GM12878 (cell line): ENCODE data around the gene NECAB3. TPM values are rescaled to one million over a fixed set of nuclear protein-coding genes. Genes with fewer than 3 reads are reported as not detected.
A peak's percentile ranks its signal among the peaks of the same experiment; 100 is the strongest.

Source experiments
- EZH2 ChIP-seq: IDR thresholded peaks from 2 replicates; pipeline ENCODE4 v1.6.1; 2012; ENCODE audit warnings: low read depth, mild to moderate bottlenecking, control low read depth, inconsistent platforms, low read length, borderline replicate concordance; ENCODE audit not compliant: control insufficient read depth
- GABPA ChIP-seq: IDR thresholded peaks from 2 replicates; pipeline ENCODE4 v1.6.1; 2014; ENCODE audit warnings: antibody characterized with exemption, low read depth, mild to moderate bottlenecking, inconsistent platforms
- HSF1 ChIP-seq: fragments of 150-350 bp; IDR thresholded peaks from 2 replicates; pipeline ENCODE4 v1.6.1; 2014; ENCODE audit warnings: mild to moderate bottlenecking, low read depth, low read length
- KAT2A ChIP-seq: conservative IDR thresholded peaks from 2 replicates; pipeline ENCODE4 v1.6.1; 2011; ENCODE audit warnings: low read depth, low read length; ENCODE audit not compliant: control insufficient read depth
- MEF2A ChIP-seq: IDR thresholded peaks from 2 replicates; pipeline ENCODE4 v1.6.1; 2011; ENCODE audit warnings: low read depth, mild to moderate bottlenecking, low read length, moderate library complexity; ENCODE audit not compliant: insufficient read depth
- NFYA ChIP-seq: IDR thresholded peaks from 2 replicates; pipeline ENCODE4 v1.6.1; 2011; ENCODE audit warnings: low read depth, mild to moderate bottlenecking, low read length, improper control_type of control experiment, borderline replicate concordance
- NFYB ChIP-seq: IDR thresholded peaks from 2 replicates; pipeline ENCODE4 v1.6.1; 2011; ENCODE audit warnings: low read depth, mild to moderate bottlenecking, low read length, improper control_type of control experiment, moderate library complexity; ENCODE audit not compliant: insufficient read depth
- NR2C1 ChIP-seq: fragments of 450-650 bp; IDR thresholded peaks from 2 replicates; pipeline ENCODE4 v1.6.1; 2017; ENCODE audit warnings: antibody characterized with exemption, mild to moderate bottlenecking, moderate library complexity
- PML ChIP-seq: IDR thresholded peaks from 2 replicates; pipeline ENCODE4 v1.6.1; 2012; ENCODE audit warnings: low read length, inconsistent platforms
- SMAD1 ChIP-seq: fragments of 450-650 bp; IDR thresholded peaks from 2 replicates; pipeline ENCODE4 v1.6.1; 2018; ENCODE audit warnings: mild to moderate bottlenecking, low read depth; ENCODE audit not compliant: partially characterized antibody
- TCF12 ChIP-seq: IDR thresholded peaks from 2 replicates; pipeline ENCODE4 v1.6.1; 2011; ENCODE audit warnings: low read depth, mild to moderate bottlenecking, low read length
- polyA plus RNA-seq, 11 experiments: library from polyadenylated mRNA; depleted of rRNA in 4 of 11; unstranded in 6 of 11; stranded (reverse) in 5 of 11; fragments of >200 nt; fragmentation: Nextera tagmentation in 4 of 11; fragmentation: Illumina TruSeq in 1 of 11; extraction: Ambion mirVana in 4 of 11; extraction: Trizol in 1 of 11; gene quantifications; 1 replicate in 1 of 11; 2 replicates in 10 of 11; pipeline versions ENCODE4 v1.2.1 to v1.2.3, GENCODE V29; 2011 to 2016; ENCODE audit warnings: inconsistent platforms in 2 of 11, missing spikeins in 2 of 11, low read depth in 1 of 11
- total RNA-seq, 4 experiments: library from RNA; depleted of rRNA in 3 of 4; stranded (reverse); fragments of >200 nt in 3 of 4; fragmentation: Illumina TruSeq in 1 of 4; extraction: Trizol in 1 of 4; gene quantifications; 2 replicates each; pipeline versions ENCODE4 v1.2.1 to v1.2.3, GENCODE V29; 2013 to 2021
- TF ChIP-seq, protein P1 (sequence below): IDR thresholded peaks from 2 replicates; pipeline ENCODE4 v1.6.1; 2012; ENCODE audit warnings: low read length, inconsistent platforms
- TF ChIP-seq, protein P2 (sequence below): IDR thresholded peaks from 2 replicates; pipeline ENCODE4 v1.6.1; 2012; ENCODE audit warnings: low read depth, low read length, improper control_type of control experiment
- TF ChIP-seq, protein P3 (sequence below): fragments of 450-650 bp; IDR thresholded peaks from 2 replicates; pipeline ENCODE4 v1.6.1; 2018; ENCODE audit warnings: borderline replicate concordance, mild to moderate bottlenecking; ENCODE audit not compliant: partially characterized antibody
- TF ChIP-seq, protein P4 (sequence below): IDR thresholded peaks from 2 replicates; pipeline ENCODE4 v1.6.1; 2012; ENCODE audit warnings: low read depth, low read length, improper control_type of control experiment

Gene NECAB3
- total and polyA plus RNA-seq, 10 of the 15 experiments (the other 5 are each of a cell fraction or from before 2014, with no cell fraction given): 0.21 to 17.0 (median 7.2) TPM

- TF ChIP-seq, protein P1, sequence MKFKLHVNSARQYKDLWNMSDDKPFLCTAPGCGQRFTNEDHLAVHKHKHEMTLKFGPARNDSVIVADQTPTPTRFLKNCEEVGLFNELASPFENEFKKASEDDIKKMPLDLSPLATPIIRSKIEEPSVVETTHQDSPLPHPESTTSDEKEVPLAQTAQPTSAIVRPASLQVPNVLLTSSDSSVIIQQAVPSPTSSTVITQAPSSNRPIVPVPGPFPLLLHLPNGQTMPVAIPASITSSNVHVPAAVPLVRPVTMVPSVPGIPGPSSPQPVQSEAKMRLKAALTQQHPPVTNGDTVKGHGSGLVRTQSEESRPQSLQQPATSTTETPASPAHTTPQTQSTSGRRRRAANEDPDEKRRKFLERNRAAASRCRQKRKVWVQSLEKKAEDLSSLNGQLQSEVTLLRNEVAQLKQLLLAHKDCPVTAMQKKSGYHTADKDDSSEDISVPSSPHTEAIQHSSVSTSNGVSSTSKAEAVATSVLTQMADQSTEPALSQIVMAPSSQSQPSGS: no peak
- TF ChIP-seq SMAD1 (no peak), GABPA (peak; percentile 82; the same call in 1 of the 2 replicates), PML (peak; percentile 84; the same call in 1 of the 2 replicates), TCF12 (0 out of 2 replicates have a peak, but pooled peaks have one; percentile 4), NR2C1 (no peak; the same call in 1 of the 2 replicates), KAT2A (no peak), NFYB (no peak), NFYA (no peak), EZH2 (no peak), HSF1 (no peak), MEF2A (no peak)
- TF ChIP-seq, protein P2, sequence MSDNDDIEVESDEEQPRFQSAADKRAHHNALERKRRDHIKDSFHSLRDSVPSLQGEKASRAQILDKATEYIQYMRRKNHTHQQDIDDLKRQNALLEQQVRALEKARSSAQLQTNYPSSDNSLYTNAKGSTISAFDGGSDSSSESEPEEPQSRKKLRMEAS: no peak
- TF ChIP-seq, protein P3, sequence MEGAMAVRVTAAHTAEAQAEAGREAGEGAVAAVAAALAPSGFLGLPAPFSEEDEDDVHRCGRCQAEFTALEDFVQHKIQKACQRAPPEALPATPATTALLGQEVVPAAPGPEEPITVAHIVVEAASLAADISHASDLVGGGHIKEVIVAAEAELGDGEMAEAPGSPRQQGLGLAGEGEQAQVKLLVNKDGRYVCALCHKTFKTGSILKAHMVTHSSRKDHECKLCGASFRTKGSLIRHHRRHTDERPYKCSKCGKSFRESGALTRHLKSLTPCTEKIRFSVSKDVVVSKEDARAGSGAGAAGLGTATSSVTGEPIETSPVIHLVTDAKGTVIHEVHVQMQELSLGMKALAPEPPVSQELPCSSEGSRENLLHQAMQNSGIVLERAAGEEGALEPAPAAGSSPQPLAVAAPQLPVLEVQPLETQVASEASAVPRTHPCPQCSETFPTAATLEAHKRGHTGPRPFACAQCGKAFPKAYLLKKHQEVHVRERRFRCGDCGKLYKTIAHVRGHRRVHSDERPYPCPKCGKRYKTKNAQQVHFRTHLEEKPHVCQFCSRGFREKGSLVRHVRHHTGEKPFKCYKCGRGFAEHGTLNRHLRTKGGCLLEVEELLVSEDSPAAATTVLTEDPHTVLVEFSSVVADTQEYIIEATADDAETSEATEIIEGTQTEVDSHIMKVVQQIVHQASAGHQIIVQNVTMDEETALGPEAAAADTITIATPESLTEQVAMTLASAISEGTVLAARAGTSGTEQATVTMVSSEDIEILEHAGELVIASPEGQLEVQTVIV: peak; percentile 22
- TF ChIP-seq, protein P4, sequence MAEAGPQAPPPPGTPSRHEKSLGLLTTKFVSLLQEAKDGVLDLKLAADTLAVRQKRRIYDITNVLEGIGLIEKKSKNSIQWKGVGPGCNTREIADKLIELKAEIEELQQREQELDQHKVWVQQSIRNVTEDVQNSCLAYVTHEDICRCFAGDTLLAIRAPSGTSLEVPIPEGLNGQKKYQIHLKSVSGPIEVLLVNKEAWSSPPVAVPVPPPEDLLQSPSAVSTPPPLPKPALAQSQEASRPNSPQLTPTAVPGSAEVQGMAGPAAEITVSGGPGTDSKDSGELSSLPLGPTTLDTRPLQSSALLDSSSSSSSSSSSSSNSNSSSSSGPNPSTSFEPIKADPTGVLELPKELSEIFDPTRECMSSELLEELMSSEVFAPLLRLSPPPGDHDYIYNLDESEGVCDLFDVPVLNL: no peak
Measured at GRCh38 chr20:33663161-33664084, 10.8 kb downstream of the NECAB3 start (continued).
